22Rv1 (cell line): Measurements from ENCODE around the gene ZNF548.

Source experiments
- H3K27ac ChIP-seq: fragments of 450-650 bp; 2 replicates; pipeline ENCODE4 v1.5.1; 2017
- CTCF ChIP-seq: fragments of 450-650 bp; IDR thresholded peaks from 2 replicates; pipeline ENCODE4 v1.5.1; 2017; ENCODE audit warnings: mild to moderate bottlenecking
- ZFX ChIP-seq: fragments of 450-650 bp; IDR thresholded peaks from 2 replicates; pipeline ENCODE4 v1.6.1; 2017; ENCODE audit warnings: antibody characterized with exemption, borderline replicate concordance

The ZNF548 gene

GRCh38 chr19:57389730-57390598, at the start of gene ZNF548:
TSS of gene ZNF548 (plus strand) at chr19:57389854. CDS start at chr19:57390100, 246 bp downstream.
- no peak for TF ChIP-seq ZFX
- TF ChIP-seq CTCF = peak; percentile 17
- peak within 1 kb of the TSS; percentile 79 for H3K27ac ChIP-seq

DNA sequence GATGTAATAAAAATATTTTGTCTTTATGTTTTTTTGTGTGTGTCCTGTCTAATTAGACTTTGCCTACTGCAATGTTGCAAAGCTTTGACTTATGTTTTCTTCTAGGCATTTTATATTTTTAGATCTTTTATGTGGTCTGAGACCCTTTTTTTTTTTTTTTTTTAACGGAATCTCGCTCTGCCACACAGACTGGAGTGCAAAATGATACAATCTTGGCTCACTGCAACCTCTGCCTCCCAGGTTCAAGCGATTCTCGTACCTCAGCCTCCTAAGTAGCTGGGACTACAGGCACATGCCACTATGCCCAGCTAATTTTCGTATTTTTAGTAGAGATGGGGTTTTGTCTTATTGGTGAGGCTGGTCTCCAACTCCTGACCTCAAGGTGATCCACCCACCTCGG, 47.1 kb upstream of the ZNF548 start:
- H3K27ac ChIP-seq = no peak overlapping the region
- TF ChIP-seq CTCF = no peak
- no peak for TF ChIP-seq ZFX

GRCh38 chr19:57348136-57348535, 41.5 kb upstream of the ZNF548 start:
- H3K27ac ChIP-seq = no peak overlapping the region
- TF ChIP-seq CTCF = no peak
- no peak for TF ChIP-seq ZFX

GRCh38 chr19:57350877-57351805, 38.5 kb upstream of the ZNF548 start, which contains the start of gene ZNF304:
TSS of gene ZNF304 (plus strand) at chr19:57351271. CDS start at chr19:57351665, 394 bp downstream.
- peak within 1 kb of the TSS; percentile 56 for H3K27ac ChIP-seq
- TF ChIP-seq ZFX (no peak), CTCF (no peak)

DNA sequence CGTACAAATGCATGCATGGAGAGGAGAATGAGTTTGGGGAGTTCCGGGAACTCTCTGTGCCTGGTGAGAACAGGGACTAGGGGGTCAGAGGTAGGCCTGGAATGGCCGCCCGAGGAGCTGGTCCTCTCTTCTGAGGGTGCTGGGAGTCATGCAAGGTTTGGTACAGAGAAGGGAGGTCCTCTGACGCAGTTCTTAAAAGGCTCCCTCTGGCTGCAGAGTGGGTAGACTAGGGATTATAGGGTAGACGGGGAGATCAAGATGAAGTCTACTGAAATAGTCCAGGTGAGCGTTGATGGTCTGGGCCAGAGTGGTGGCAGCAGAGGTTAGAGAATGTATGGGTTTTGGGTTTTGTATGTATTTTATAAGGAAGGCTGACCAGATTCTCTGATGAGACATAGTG, 37.8 kb upstream of the ZNF548 start:
- H3K27ac ChIP-seq = no peak overlapping the region
- TF ChIP-seq CTCF = no peak
- no peak for TF ChIP-seq ZFX

DNA sequence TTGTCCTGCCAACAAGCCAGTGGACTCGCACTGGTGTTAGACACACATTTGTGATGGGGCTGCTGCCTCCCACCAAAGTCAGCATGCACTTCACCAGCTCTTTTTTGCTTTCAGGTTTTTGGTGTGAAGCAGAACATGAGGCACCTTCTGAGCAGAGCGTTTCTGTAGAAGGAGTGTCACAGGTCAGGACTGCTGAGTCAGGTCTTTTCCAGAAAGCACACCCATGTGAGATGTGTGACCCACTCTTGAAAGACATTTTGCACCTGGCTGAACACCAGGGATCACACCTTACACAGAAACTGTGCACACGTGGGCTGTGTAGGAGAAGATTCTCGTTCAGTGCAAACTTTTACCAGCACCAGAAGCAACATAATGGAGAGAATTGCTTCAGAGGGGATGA, 33.7 kb upstream of the ZNF548 start:
- H3K27ac ChIP-seq = no peak overlapping the region
- TF ChIP-seq ZFX (no peak), CTCF (no peak)
